Skeletal muscle satellite cell (primary cell): ENCODE data around the gene QPRT.
"Not testable (repeated sequence)": the region's sequence is repeated elsewhere in the genome, so short reads cannot be mapped to it uniquely, and the experiment has no call there.

Experiments
- H3K27me3 ChIP-seq: 2 replicates; pipeline ENCODE4 v1.7.0; 2013; ENCODE audit warnings: low read length; ENCODE audit not compliant: control insufficient read depth, insufficient read depth
- H3K36me3 ChIP-seq: 2 replicates; pipeline ENCODE4 v1.7.0; 2013; ENCODE audit warnings: mild to moderate bottlenecking, control low read depth, low read length; ENCODE audit not compliant: insufficient read depth
- H3K4me1 ChIP-seq: 2 replicates; pipeline ENCODE4 v1.7.0; 2013; ENCODE audit warnings: low read length; ENCODE audit not compliant: control insufficient read depth, insufficient read depth
- H3K4me2 ChIP-seq: 2 replicates; pipeline ENCODE4 v1.7.0; 2013; ENCODE audit warnings: mild to moderate bottlenecking, low read length
- H3K4me3 ChIP-seq: 2 replicates; pipeline ENCODE4 v1.7.0; 2013; ENCODE audit warnings: low read length
- H3K9ac ChIP-seq: 2 replicates; pipeline ENCODE4 v1.7.0; 2013; ENCODE audit warnings: mild to moderate bottlenecking, low read depth, low read length, moderate library complexity
- H3K9me3 ChIP-seq: replicated peaks from 2 replicates; pipeline ENCODE4 v1.7.0; 2013; ENCODE audit warnings: mild to moderate bottlenecking, control low read depth, low read length

QPRT gene

DNA sequence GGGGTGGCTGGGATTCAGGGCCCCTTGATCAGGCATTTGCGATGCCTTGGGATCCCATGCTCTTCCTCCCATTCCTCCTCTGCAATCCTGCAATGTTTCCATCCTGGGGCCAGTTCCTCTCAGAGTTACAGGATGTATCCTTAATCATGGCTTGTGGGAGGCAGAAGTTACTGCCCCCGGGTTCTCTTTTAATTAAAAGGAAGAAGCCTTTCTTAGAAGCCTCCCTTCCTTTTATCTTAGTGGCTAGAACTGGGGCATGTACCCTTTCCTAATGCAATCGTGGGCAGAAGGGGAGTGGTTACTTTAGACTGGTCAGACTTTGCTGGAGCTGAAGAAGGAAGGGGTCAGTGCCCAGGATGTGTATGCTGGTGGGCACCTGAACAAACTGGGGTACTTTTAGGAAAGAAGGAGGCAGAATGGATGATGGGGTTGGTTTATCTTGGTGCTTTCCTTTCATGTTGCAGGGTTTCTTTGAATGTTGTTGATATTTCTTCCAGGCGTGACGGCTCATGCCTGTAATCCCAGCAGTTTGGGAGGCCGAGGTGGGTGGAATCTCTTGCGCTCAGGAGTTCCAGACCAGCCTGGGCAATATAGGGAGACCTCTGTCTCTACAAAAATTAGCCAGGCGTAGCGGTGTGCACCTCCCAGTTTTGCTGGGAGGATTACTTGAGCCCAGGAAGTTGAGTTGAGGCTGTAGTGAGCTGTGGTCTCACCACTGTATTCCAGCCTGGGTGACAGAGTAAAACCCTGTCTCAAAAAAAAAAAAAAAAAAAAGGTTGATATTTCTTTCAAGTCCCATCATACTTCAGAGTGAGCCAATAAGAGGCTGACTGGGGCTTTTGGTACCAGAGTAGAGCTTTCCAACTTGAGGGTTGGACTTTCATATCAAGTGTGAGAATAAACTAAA lies 29.1 kb upstream of the QPRT start:
- Histone ChIP-seq H3K4me1 (no peaks in the 10 kb centered on the region), H3K4me3 (no peak overlapping the region), H3K9me3 (no peaks in the 10 kb centered on the region), H3K9ac (no peak overlapping the region), H3K4me2 (no peak overlapping the region), H3K36me3 (no peaks in the 10 kb centered on the region), H3K27me3 (no peaks in the 10 kb centered on the region)

- Histone ChIP-seq H3K4me1 (no peaks in the 10 kb centered on the region), H3K36me3 (no peaks in the 10 kb centered on the region), H3K9me3 (no peaks in the 10 kb centered on the region), H3K27me3 (no peaks in the 10 kb centered on the region), H3K9ac (no peak overlapping the region), H3K4me2 (no peak overlapping the region), H3K4me3 (no peak overlapping the region)
These were observed 28.2 kb upstream of the QPRT start for GRCh38 chr16:29650771-29651170.

- H3K27me3 ChIP-seq = no peaks in the 10 kb centered on the region
- no peaks in the 10 kb centered on the region for H3K36me3 ChIP-seq
- no peak overlapping the region for H3K4me3 ChIP-seq
- no peaks in the 10 kb centered on the region for H3K9me3 ChIP-seq
- no peak overlapping the region for H3K4me2 ChIP-seq
- no peaks in the 10 kb centered on the region for H3K4me1 ChIP-seq
- H3K9ac ChIP-seq = no peak overlapping the region
These were observed 27.1 kb upstream of the QPRT start for GRCh38 chr16:29651774-29652349.

DNA sequence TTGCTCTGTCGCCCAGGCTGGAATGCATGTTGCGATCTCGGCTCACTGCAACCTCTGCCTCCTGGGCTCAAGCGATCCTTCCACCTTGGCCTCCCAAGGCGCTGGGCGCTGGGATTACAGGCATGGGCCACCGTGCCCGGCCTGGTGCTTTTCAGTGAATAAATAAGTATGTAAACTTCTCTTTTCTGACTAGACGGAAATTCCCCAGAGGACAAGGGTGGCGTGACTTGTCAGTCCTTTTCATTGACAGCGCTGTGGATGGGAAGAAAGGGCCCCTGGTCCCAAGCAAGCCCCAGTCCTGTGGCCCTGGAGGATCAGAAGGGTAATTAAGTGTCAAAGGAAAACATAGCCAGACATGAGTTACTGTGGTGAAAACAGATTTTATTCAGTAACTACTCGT lies 25.5 kb upstream of the QPRT start:
- H3K4me2 ChIP-seq = no peak overlapping the region
- no peaks in the 10 kb centered on the region for H3K36me3 ChIP-seq
- H3K9ac ChIP-seq = no peak overlapping the region
- no peak overlapping the region for H3K4me3 ChIP-seq
- H3K9me3 ChIP-seq = no peaks in the 10 kb centered on the region
- no peaks in the 10 kb centered on the region for H3K27me3 ChIP-seq
- no peaks in the 10 kb centered on the region for H3K4me1 ChIP-seq

- H3K9ac ChIP-seq, H3K4me2 ChIP-seq, H3K36me3 ChIP-seq, H3K27me3 ChIP-seq, H3K4me3 ChIP-seq, H3K4me1 ChIP-seq, H3K9me3 ChIP-seq: not testable (repeated sequence)
These were observed 25.1 kb upstream of the QPRT start for GRCh38 chr16:29653890-29654289.

GRCh38 chr16:29656688-29657523 lies 22.1 kb upstream of the QPRT start:
- H3K4me1 ChIP-seq = no peaks in the 10 kb centered on the region

DNA sequence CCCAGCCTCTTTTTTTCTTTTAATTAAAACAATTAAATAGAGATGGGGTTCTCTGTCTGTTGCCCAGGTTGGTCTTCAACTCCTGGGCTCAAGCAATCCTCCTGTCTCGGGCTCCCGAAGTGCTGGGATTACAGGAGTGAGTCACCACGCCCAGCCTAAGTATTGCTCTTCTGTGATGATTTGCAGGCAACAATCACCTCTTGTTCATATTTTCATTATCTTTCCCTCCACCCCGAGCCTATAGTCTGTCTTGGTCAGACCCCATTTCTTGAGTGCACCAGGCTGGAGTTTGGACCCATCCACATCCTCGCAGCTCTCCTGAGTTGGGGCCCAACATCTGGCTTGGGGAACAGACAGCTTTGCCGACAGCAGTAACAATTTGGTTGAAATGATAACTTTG lies 20.3 kb upstream of the QPRT start:
- no peaks in the 10 kb centered on the region for H3K4me1 ChIP-seq
- no peak overlapping the region for H3K4me3 ChIP-seq
- H3K36me3 ChIP-seq = no peaks in the 10 kb centered on the region
- no peak overlapping the region for H3K9ac ChIP-seq
- H3K9me3 ChIP-seq = no peaks in the 10 kb centered on the region
- H3K4me2 ChIP-seq = no peak overlapping the region
- peaks cover 6% of the 10 kb centered on the region for H3K27me3 ChIP-seq

More at GRCh38 chr16:29656688-29657523, 22.1 kb upstream of the QPRT start:
- Histone ChIP-seq H3K36me3 (no peaks in the 10 kb centered on the region), H3K9me3 (no peaks in the 10 kb centered on the region), H3K9ac (no peak overlapping the region), H3K4me3 (no peak overlapping the region), H3K4me2 (no peak overlapping the region), H3K27me3 (peaks cover 6% of the 10 kb centered on the region)

- Histone ChIP-seq H3K4me1 (no peaks in the 10 kb centered on the region), H3K4me3 (no peak overlapping the region), H3K9ac (no peak overlapping the region)
These were observed 16.8 kb upstream of the QPRT start for GRCh38 chr16:29662000-29662728.

GRCh38 chr16:29662729-29663015 lies 16.3 kb upstream of the QPRT start:
- Histone ChIP-seq H3K4me3 (no peak overlapping the region), H3K27me3 (peaks cover 16% of the 10 kb centered on the region), H3K36me3 (no peaks in the 10 kb centered on the region), H3K4me2 (no peak overlapping the region), H3K4me1 (no peaks in the 10 kb centered on the region), H3K9me3 (no peaks in the 10 kb centered on the region), H3K9ac (no peak overlapping the region)

More at GRCh38 chr16:29662000-29662728, 16.8 kb upstream of the QPRT start:
- H3K9me3 ChIP-seq = no peaks in the 10 kb centered on the region
- H3K27me3 ChIP-seq = peaks cover 16% of the 10 kb centered on the region
- H3K36me3 ChIP-seq = no peaks in the 10 kb centered on the region
- no peak overlapping the region for H3K4me2 ChIP-seq

DNA sequence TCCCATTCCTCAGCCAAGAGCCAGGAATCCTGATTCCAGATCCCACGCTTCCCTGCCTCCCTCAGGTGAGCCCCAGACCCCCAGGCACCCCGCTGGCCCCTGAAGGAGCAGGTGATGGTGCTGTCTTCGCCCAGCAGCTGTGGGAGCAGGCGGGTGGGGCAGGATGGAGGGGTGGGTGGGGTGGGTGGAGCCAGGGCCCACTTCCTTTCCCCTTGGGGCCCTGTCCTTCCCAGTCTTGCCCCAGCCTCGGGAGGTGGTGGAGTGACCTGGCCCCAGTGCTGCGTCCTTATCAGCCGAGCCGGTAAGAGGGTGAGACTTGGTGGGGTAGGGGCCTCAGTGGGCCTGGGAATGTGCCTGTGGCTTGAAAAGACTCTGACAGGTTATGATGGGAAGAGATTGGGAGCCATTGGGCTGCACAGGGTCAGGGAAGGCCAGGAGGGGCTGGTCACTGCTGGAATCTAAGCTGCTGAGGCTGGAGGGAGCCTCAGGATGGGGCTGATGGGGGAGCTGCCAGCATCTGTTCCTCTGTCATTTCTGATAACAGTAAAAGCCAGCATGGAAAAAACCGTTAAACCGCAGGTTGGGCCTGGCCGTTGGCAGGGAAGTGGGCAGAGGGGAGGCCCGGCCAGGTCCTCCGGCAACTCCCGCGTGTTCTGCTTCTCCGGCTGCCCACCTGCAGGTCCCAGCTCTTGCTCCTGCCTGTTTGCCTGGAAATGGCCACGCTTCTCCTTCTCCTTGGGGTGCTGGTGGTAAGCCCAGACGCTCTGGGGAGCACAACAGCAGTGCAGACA lies 15.8 kb upstream of the QPRT start, which contains the start of gene SPN:
SPN (plus strand) TSS at position 232 of the 791 bp plus-strand sequence; CDS start at position 714, 482 bp downstream.
- peaks cover 16% of the 10 kb centered on the region for H3K27me3 ChIP-seq
- H3K9ac ChIP-seq = no peak within 1 kb of the TSS
- no peaks in the 10 kb centered on the region for H3K4me1 ChIP-seq
- H3K4me3 ChIP-seq = no peak within 1 kb of the TSS
- no peaks in the 10 kb centered on the region for H3K36me3 ChIP-seq
- no peak within 1 kb of the TSS for H3K4me2 ChIP-seq
- H3K9me3 ChIP-seq = no peaks in the 10 kb centered on the region
